ENCODE data around the gene ZKSCAN4.

GRCh38 chr6:28240471-28240870 lies 11.6 kb downstream of the ZKSCAN4 start:
- TF ChIP-seq CTCF (IDR thresholded peaks at IDR 0.05) = no peak
- no peak for TF ChIP-seq E2F4 (CRISPR knock-in tag; IDR thresholded peaks at IDR 0.05; ENCODE audit: borderline replicate concordance, low read depth)
- TF ChIP-seq CREM (CRISPR knock-in tag; IDR thresholded peaks at IDR 0.05) = no peak
- no peak for TF ChIP-seq TEAD1 (CRISPR knock-in tag; IDR thresholded peaks at IDR 0.05)
- TF ChIP-seq EMX1 (CRISPR knock-in tag; IDR thresholded peaks at IDR 0.05) = no peak
- TF ChIP-seq GABPB1 (CRISPR knock-in tag; IDR thresholded peaks at IDR 0.05) = no peak
- no peak for TF ChIP-seq E2F5 (CRISPR knock-in tag; IDR thresholded peaks at IDR 0.05)
